Renal cortex interstitium (tissue), 11 donors: ENCODE data around the gene SCTR. TPM values are rescaled to one million over a fixed set of nuclear protein-coding genes. Genes with fewer than 3 reads are reported as not detected.

ENCODE experiments used
- DNase-seq, 11 donors: peaks; one replicate each; pipeline ENCODE4 v3.0.0-alpha.2; 2013; ENCODE audit warnings: low read depth in 9 of 11, low spot score in 4 of 11; ENCODE audit errors: extremely low read depth in 1 of 11
- polyA plus RNA-seq, 3 donors: library from polyadenylated mRNA; unstranded; fragments of 120-200 nt; gene quantifications; one replicate each; pipeline ENCODE4 v1.2.1, GENCODE V29; 2013; ENCODE audit not compliant: insufficient read length in 3 of 3

Gene SCTR
- polyA plus RNA-seq, 3 donors: 9.4 to 27.4 (median 9.6) TPM

- DNase-seq: peak in 8 of 11 donors; percentile 29 to 73 (median 51)
Observed at GRCh38 chr2:119491776-119492525, 32.3 kb downstream of the SCTR start.

- no peak for DNase-seq
Observed at GRCh38 chr2:119490653-119491195, 33.6 kb downstream of the SCTR start.

GRCh38 chr2:119490106-119490505 is 34.2 kb downstream of the SCTR start:
- no peak for DNase-seq

- no peak for DNase-seq
Observed at GRCh38 chr2:119489232-119489952, 34.9 kb downstream of the SCTR start.

- no peak for DNase-seq
Observed at GRCh38 chr2:119488245-119489214, 35.8 kb downstream of the SCTR start.

DNA sequence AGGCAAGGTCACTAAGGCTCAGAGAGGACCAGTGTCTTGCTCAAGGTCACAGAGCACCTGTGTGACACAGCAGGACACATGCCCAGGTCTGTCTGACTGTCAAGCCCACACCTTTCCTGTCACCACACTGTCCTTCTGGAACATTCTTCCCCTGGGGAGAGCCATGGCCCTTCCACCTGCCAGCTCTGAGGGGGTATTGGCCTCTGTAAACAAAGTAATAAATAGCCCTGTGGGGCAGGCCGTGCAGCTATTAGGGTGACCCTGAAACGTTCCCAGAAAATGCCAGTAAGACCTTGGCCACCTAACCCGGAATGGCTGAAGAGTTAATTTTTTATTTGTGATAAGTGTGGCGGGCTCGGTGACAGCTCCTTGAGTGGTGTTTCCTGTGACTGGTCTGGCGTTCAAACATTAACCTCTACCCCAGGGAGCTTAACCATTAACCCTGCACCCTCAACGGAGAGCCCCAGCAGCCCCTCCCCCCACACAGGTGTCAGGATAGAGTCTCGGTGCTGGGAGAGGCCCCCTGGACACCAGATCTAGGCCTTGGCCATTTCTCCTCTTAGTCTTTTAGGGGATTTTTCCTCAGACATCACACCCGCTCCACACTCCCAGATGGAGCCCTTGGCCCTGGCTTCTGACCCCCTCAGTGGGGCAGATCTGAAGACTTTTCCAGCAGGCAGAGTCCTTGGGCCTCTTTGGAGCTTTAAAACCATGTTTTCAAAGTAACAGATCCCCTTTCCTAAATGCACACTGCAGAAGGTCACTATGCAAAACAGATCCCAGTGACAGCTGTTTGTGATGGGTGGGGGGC is 36.6 kb downstream of the SCTR start:
- DNase-seq: peak in 9 of 11 donors; percentile 28 to 81 (median 51)

DNA sequence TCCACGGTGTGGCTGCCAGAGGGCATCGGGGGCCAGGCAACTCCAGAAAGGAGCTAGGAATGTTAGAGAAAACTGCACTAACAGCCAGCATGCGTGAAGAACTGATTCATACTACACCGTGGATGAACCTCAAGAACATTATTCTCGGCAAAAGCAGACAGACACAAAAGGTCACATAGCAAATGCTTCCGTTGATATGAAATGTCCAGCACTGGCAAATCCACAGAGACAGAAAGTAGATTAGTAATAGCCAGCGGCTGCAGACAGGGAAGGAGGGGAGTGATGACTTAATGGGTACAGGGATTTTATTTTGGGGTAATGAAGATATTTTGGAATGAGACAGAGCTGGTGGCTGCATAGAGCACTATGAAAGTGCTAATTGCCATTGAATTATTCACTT is 37.4 kb downstream of the SCTR start:
- no peak for DNase-seq

GRCh38 chr2:119486196-119486827 is 38.0 kb downstream of the SCTR start:
- DNase-seq: no peak

DNA sequence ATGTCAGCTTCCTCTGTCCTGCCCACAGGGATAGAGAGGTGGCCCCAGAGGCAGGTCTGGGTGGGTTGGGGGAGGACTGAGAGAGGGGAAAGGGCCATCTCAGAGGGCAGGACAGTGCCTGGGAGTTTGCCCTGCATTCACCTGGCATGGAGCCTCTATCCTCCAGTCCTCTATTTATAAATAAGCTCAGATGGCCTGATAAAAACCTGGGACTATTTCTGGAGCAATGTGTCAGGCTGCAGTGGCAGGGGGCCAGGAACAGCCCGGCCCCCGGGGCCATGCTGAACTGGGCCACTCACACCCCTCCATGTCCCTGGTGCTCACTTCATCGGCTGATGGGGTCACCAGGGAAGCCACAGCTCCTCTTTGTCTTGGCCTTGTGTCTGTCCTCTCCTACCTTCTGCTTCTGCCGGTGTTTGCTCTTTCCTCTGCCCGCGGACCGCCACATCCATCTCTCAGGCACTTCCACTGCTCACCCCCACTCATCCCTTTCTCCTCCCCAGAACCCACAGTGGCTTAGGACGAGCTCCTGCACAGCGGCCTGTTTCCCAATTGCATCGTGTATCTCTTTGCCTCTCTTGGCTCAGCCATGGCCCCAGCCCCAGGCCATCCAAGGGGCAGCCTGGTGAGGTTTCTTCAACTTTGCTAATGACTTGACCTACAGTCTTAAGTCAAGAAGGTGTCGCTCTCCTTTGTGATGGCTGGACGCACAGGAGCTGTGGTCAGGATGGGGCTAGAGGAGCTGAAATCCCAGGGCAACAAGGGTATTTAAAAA is 38.8 kb downstream of the SCTR start:
- DNase-seq: no peak

DNA sequence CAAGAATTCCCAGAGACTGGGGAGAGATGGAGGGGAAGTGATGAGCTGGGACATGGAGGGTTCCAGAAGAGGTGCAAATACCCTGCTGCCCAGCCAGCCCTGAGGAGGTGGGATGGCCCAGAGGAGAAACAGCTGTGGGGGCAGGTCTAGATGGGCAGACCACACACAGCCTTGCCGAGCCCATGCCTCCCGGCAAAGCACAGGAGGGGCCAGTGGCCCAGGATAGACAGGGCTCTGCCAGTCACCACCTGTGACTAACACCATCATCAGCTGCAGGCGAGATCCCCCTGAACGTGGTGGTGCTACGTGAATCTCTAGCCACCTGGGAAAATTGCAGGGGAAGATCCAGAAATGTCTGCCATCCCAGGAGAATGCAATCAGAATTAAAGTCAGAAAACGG is 39.4 kb downstream of the SCTR start:
- DNase-seq: no peak

- DNase-seq: no peak
Observed at GRCh38 chr2:119483896-119484718, 40.2 kb downstream of the SCTR start.

- no peak for DNase-seq
Observed at GRCh38 chr2:119483395-119483753, 40.9 kb downstream of the SCTR start.

DNA sequence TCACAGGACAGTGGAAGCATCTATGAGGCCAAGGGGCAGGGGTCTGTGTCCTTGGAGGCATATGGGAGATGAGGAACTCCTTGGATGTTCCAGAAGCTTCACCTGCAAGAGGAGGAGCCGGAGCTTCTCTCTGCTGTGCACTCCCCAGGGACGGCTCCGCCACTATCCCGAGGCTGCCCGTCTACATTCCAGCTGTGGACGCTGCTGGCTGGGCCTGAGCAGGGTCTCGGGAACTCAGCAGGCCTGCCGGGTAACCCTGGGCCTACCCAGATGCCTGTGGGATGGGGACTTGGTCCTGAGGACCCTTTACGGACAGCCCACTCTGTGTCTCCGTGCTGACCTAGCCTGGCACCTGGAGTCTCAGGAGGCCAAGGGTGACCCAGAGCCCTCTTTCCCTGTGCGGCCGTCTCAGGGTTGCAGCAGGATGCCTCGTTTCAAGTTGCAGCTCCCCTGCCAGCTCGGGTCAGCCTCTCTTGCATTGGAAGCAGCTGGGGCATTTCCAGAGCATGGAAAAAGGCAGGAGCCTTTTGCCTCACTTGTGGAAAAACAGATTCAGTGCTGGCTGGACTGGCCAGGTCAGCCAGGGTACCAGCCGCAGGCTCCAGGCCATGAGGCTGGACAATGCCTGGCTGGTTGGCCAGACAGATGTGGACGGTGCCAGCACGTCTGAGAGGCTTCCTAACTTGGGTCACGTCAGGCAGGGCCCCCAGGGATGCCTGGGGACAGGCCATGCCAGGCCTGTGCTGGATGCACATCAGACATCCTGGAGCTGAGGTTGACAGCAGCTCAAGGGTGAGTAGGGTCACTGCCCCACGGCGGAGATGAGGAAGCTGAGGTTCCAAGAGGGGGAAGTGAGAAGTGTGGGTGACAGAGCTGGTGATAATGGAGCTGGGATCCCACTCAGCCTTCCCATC is 41.5 kb downstream of the SCTR start:
- DNase-seq: no peak

- DNase-seq: no peak
Observed at GRCh38 chr2:119481501-119482455, 42.5 kb downstream of the SCTR start.
